ENCODE data around the gene SLC4A1. TPM values are rescaled to one million over a fixed set of nuclear protein-coding genes. Genes with fewer than 3 reads are reported as not detected.

The SLC4A1 gene
- polyA plus RNA-seq, 1 donor (not counting 4 experiments of a cell fraction or from before 2014, with no cell fraction given): not detected

- H2AFZ ChIP-seq (ENCODE audit: control insufficient read depth, low read length): no peak overlapping the region
- no peak for TF ChIP-seq EZH2 (IDR thresholded peaks at IDR 0.05; ENCODE audit: low read length)
- TF ChIP-seq CTCF (optimal IDR thresholded peaks at IDR 0.05 in 1 of 3, IDR thresholded peaks at IDR 0.05 in 1 of 3, conservative IDR thresholded peaks at IDR 0.05 in 1 of 3; ENCODE audit: extremely low read depth in 1 of 3, insufficient read depth in 2 of 3, low read length in 3 of 3): no peak
- dilution Hi-C loops (cut with MboI; ENCODE audit: extremely low pct_ligation_motif_present, low sequenced_read_pairs): no loop called here
- FAIRE-seq (no peak), DNase-seq (ENCODE audit: low read depth, low spot score) (no peak)
- no peak overlapping the region for H3K4me3 ChIP-seq (ENCODE audit: control insufficient read depth in 2 of 3, extremely low read depth in 1 of 3, insufficient read depth in 2 of 3, low read depth in 1 of 3, low read length in 3 of 3)
- no peak overlapping the region for H3K27ac ChIP-seq (ENCODE audit: control insufficient read depth, insufficient read depth, low read length)
- H3K79me2 ChIP-seq (ENCODE audit: control insufficient read depth, insufficient read depth, low read length): peaks cover 24% of the 10 kb centered on the region
- peaks cover 30 to 31% of the 10 kb centered on the region in 2 experiments for H3K36me3 ChIP-seq (ENCODE audit: control insufficient read depth in 2 of 2, extremely low read depth in 1 of 2, insufficient read depth in 2 of 2, low read length in 2 of 2)
- no peaks in the 10 kb centered on the region for H4K20me1 ChIP-seq (ENCODE audit: control insufficient read depth, extremely low read depth, insufficient read depth, low read length)
- H3K27me3 ChIP-seq (ENCODE audit: control insufficient read depth, extremely low read depth, insufficient read depth, low read length): no peaks in the 10 kb centered on the region
- no peak overlapping the region for H3K9ac ChIP-seq (ENCODE audit: control insufficient read depth, extremely low read depth, insufficient read depth, low read length)
- H3K9me3 ChIP-seq (ENCODE audit: control insufficient read depth, low read depth, low read length): no peaks in the 10 kb centered on the region
- H3K9me1 ChIP-seq (ENCODE audit: control insufficient read depth, extremely low read depth, insufficient read depth, low read length): no peaks in the 10 kb centered on the region
- no peak overlapping the region for H3K4me2 ChIP-seq (ENCODE audit: control insufficient read depth, extremely low read depth, insufficient read depth, low read depth, low read length)
- H3K4me1 ChIP-seq (ENCODE audit: control insufficient read depth, extremely low read depth, insufficient read depth, low read length): peaks cover 15% of the 10 kb centered on the region
Measured at GRCh38 chr17:44216694-44217093, 51.2 kb downstream of the SLC4A1 start.

GRCh38 chr17:44216173-44216572, 51.8 kb downstream of the SLC4A1 start:
- TF ChIP-seq CTCF (optimal IDR thresholded peaks at IDR 0.05 in 1 of 3, IDR thresholded peaks at IDR 0.05 in 1 of 3, conservative IDR thresholded peaks at IDR 0.05 in 1 of 3; ENCODE audit: extremely low read depth in 1 of 3, insufficient read depth in 2 of 3, low read length in 3 of 3) (no peak), EZH2 (IDR thresholded peaks at IDR 0.05; ENCODE audit: low read length) (no peak)
- Histone ChIP-seq H3K9me1 (ENCODE audit: control insufficient read depth, extremely low read depth, insufficient read depth, low read length) (no peaks in the 10 kb centered on the region), H3K9ac (ENCODE audit: control insufficient read depth, extremely low read depth, insufficient read depth, low read length) (no peak overlapping the region), H4K20me1 (ENCODE audit: control insufficient read depth, extremely low read depth, insufficient read depth, low read length) (no peaks in the 10 kb centered on the region), H3K27me3 (ENCODE audit: control insufficient read depth, extremely low read depth, insufficient read depth, low read length) (no peaks in the 10 kb centered on the region), H3K36me3 (ENCODE audit: control insufficient read depth in 2 of 2, extremely low read depth in 1 of 2, insufficient read depth in 2 of 2, low read length in 2 of 2) (peaks cover 35 to 36% of the 10 kb centered on the region in 2 experiments), H3K9me3 (ENCODE audit: control insufficient read depth, low read depth, low read length) (no peaks in the 10 kb centered on the region), H3K4me2 (ENCODE audit: control insufficient read depth, extremely low read depth, insufficient read depth, low read depth, low read length) (no peak overlapping the region), H2AFZ (ENCODE audit: control insufficient read depth, low read length) (no peak overlapping the region), H3K4me3 (ENCODE audit: control insufficient read depth in 2 of 3, extremely low read depth in 1 of 3, insufficient read depth in 2 of 3, low read depth in 1 of 3, low read length in 3 of 3) (no peak overlapping the region), H3K27ac (ENCODE audit: control insufficient read depth, insufficient read depth, low read length) (no peak overlapping the region), H3K4me1 (ENCODE audit: control insufficient read depth, extremely low read depth, insufficient read depth, low read length) (peaks cover 15% of the 10 kb centered on the region), H3K79me2 (ENCODE audit: control insufficient read depth, insufficient read depth, low read length) (peaks cover 24% of the 10 kb centered on the region)
- FAIRE-seq: no peak
- dilution Hi-C loops (cut with MboI; ENCODE audit: extremely low pct_ligation_motif_present, low sequenced_read_pairs): no loop called here
- DNase-seq (ENCODE audit: low read depth, low spot score): no peak

All from keratinocyte (primary cell).